HEK293 (cell line): ENCODE results near the gene CEP68.

Experiments
- CTCF ChIA-PET: fragments of 350-600 bp; formaldehyde crosslinking; extraction: SDS; loops from one replicate; lab custom pipeline; 2021; ENCODE audit warnings: antibody characterized with exemption; lab: Yijun Ruan, JAX
- POLR2A ChIA-PET: fragments of 300-600 bp; formaldehyde crosslinking; extraction: SDS; loops from one replicate; lab custom pipeline; 2020; ENCODE audit warnings: antibody characterized with exemption, inconsistent platforms; lab: Yijun Ruan, JAX
- H3K27ac ChIP-seq: fragments of 200-500 bp; sonication (Bioruptor generic); 2 replicates; pipeline ENCODE4 v1.5.1; 2014; ENCODE audit warnings: low read depth, low read length, control low read depth, inconsistent platforms; ENCODE audit errors: extremely low read depth
- H3K36me3 ChIP-seq, 2 experiments: fragments of 200-500 bp in 1 of 2; sonication (Bioruptor generic) in 1 of 2; 1 replicate in 1 of 2; 2 replicates in 1 of 2; pipeline ENCODE4 v1.5.1; 2014 to 2017; ENCODE audit warnings: inconsistent platforms in 2 of 2, low read length in 2 of 2; ENCODE audit not compliant: control insufficient read depth in 2 of 2, insufficient read depth in 1 of 2
- H3K4me1 ChIP-seq: fragments of 200-500 bp; sonication (Bioruptor generic); 2 replicates; pipeline ENCODE4 v1.5.1; 2014; ENCODE audit warnings: mild to moderate bottlenecking, low read length, inconsistent platforms; ENCODE audit not compliant: control insufficient read depth, insufficient read depth
- H3K4me3 ChIP-seq: 2 replicates; pipeline ENCODE4 v1.5.1; 2011; ENCODE audit warnings: low read depth, mild to moderate bottlenecking, control low read depth, low read length, moderate library complexity
- H3K9me3 ChIP-seq: fragments of 200-500 bp; sonication (Bioruptor generic); 2 replicates; pipeline ENCODE4 v1.5.1; 2014; ENCODE audit warnings: low read depth, low read length, inconsistent platforms; ENCODE audit not compliant: control insufficient read depth, insufficient read depth
- BCL6B ChIP-seq: fragments of 450-650 bp; formaldehyde crosslinking; IDR thresholded peaks from 2 replicates; pipeline ENCODE4 v1.5.1; 2017; ENCODE audit warnings: missing biosample characterization, missing genetic modification characterization
- ELK4 ChIP-seq: IDR thresholded peaks from 2 replicates; pipeline ENCODE4 v1.6.1; 2011; ENCODE audit warnings: mild to moderate bottlenecking, low read depth, low read length, borderline replicate concordance
- KLF8 ChIP-seq: fragments of 450-650 bp; formaldehyde crosslinking; IDR thresholded peaks from 2 replicates; pipeline ENCODE4 v1.5.1; 2016; ENCODE audit warnings: missing biosample characterization, missing genetic modification characterization
- SETDB1 ChIP-seq: IDR thresholded peaks from one replicate; pipeline ENCODE4 v1.6.1; 2017; ENCODE audit warnings: mild to moderate bottlenecking, low read length, moderate library complexity, mixed read lengths; ENCODE audit not compliant: insufficient read length
- SP3 ChIP-seq: fragments of 450-650 bp; formaldehyde crosslinking; IDR thresholded peaks from 2 replicates; pipeline ENCODE4 v1.5.1; 2016; ENCODE audit warnings: missing biosample characterization, missing genetic modification characterization
- WT1 ChIP-seq: fragments of 450-650 bp; formaldehyde crosslinking; IDR thresholded peaks from 2 replicates; pipeline ENCODE4 v1.5.1; 2016; ENCODE audit warnings: missing biosample characterization, missing genetic modification characterization
- ZFP41 ChIP-seq: fragments of 450-650 bp; formaldehyde crosslinking; IDR thresholded peaks from 2 replicates; pipeline ENCODE4 v1.5.1; 2016; ENCODE audit warnings: missing biosample characterization, missing genetic modification characterization, borderline replicate concordance
- ZNF133 ChIP-seq: fragments of 450-650 bp; formaldehyde crosslinking; IDR thresholded peaks from 2 replicates; pipeline ENCODE4 v1.5.1; 2016; ENCODE audit warnings: missing biosample characterization, missing genetic modification characterization
- ZNF324 ChIP-seq: fragments of 450-650 bp; formaldehyde crosslinking; IDR thresholded peaks from 2 replicates; pipeline ENCODE4 v1.5.1; 2016; ENCODE audit warnings: missing biosample characterization, missing genetic modification characterization
- ZNF362 ChIP-seq: fragments of 450-650 bp; formaldehyde crosslinking; IDR thresholded peaks from 2 replicates; pipeline ENCODE4 v1.5.1; 2016; ENCODE audit warnings: missing biosample characterization, missing genetic modification characterization
- ZNF37A ChIP-seq: fragments of 450-650 bp; IDR thresholded peaks from 2 replicates; pipeline ENCODE4 v1.5.1; 2018; ENCODE audit warnings: missing biosample characterization, missing genetic modification characterization
- ZNF510 ChIP-seq: fragments of 450-650 bp; formaldehyde crosslinking; IDR thresholded peaks from 2 replicates; pipeline ENCODE4 v1.5.1; 2018; ENCODE audit warnings: mild to moderate bottlenecking, missing genetic modification characterization, missing biosample characterization; ENCODE audit not compliant: insufficient replicate concordance
- ZNF560 ChIP-seq: fragments of 450-650 bp; formaldehyde crosslinking; IDR thresholded peaks from 2 replicates; pipeline ENCODE4 v1.5.1; 2017; ENCODE audit warnings: missing biosample characterization, missing genetic modification characterization, borderline replicate concordance
- ZNF624 ChIP-seq: fragments of 450-650 bp; formaldehyde crosslinking; IDR thresholded peaks from 2 replicates; pipeline ENCODE4 v1.5.1; 2017; ENCODE audit warnings: missing biosample characterization, missing genetic modification characterization
- TF ChIP-seq, protein P1 (sequence below): fragments of 450-650 bp; formaldehyde crosslinking; IDR thresholded peaks from 2 replicates; pipeline ENCODE4 v1.5.1; 2016; ENCODE audit warnings: missing biosample characterization, missing genetic modification characterization, borderline replicate concordance
- TF ChIP-seq, protein P2 (sequence below): fragments of 450-650 bp; formaldehyde crosslinking; IDR thresholded peaks from 2 replicates; pipeline ENCODE4 v1.5.1; 2017; ENCODE audit warnings: missing biosample characterization, mild to moderate bottlenecking, missing genetic modification characterization, moderate library complexity

Gene CEP68

DNA sequence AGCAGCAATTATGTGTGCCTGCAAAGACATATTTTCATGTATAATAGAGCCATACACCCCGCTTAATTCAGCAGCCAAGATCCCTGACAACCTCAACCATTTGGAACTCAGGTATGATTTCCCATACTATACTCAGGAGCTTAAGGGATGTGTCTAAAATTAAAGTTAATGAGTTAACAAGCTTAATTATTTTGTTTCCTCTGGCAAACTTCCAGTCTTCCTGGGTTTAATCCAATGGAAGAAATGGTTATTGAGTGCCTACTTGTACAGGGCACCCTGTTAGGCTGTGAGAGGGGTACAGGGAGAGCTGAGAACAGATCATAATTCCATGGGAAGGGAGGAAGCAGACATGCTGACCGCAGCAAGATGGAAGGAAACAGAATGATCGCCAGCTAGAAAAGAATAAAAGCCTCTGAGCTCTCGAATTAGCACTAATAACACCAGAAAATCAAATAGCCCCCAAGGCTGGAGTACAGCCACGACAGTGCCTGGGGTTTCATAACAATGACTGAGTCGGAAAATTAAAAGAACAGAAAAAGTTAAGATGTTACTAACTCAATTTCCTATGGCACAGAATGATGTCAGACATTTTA, 20.8 kb upstream of the CEP68 start:
- peaks cover 12 to 14% of the 10 kb centered on the region in 2 experiments; a peak in 2 of 3 replicates for H3K36me3 ChIP-seq
- TF ChIP-seq ZNF560 (tag by site-specific recombination) (no peak), ZNF324 (tag by site-specific recombination) (no peak), ZNF510 (tag by site-specific recombination) (no peak), WT1 (tag by site-specific recombination) (no peak), SP3 (tag by site-specific recombination) (no peak), ZFP41 (no peak), ZNF362 (tag by site-specific recombination) (no peak), BCL6B (no peak), KLF8 (no peak)
- TF ChIP-seq, protein P1, sequence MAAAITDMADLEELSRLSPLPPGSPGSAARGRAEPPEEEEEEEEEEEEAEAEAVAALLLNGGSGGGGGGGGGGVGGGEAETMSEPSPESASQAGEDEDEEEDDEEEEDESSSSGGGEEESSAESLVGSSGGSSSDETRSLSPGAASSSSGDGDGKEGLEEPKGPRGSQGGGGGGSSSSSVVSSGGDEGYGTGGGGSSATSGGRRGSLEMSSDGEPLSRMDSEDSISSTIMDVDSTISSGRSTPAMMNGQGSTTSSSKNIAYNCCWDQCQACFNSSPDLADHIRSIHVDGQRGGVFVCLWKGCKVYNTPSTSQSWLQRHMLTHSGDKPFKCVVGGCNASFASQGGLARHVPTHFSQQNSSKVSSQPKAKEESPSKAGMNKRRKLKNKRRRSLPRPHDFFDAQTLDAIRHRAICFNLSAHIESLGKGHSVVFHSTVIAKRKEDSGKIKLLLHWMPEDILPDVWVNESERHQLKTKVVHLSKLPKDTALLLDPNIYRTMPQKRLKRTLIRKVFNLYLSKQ: no peak
- TF ChIP-seq, protein P2, sequence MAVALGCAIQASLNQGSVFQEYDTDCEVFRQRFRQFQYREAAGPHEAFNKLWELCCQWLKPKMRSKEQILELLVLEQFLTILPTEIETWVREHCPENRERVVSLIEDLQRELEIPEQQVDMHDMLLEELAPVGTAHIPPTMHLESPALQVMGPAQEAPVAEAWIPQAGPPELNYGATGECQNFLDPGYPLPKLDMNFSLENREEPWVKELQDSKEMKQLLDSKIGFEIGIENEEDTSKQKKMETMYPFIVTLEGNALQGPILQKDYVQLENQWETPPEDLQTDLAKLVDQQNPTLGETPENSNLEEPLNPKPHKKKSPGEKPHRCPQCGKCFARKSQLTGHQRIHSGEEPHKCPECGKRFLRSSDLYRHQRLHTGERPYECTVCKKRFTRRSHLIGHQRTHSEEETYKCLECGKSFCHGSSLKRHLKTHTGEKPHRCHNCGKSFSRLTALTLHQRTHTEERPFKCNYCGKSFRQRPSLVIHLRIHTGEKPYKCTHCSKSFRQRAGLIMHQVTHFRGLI (tag by site-specific recombination): no peak
- ChIA-PET POLR2A (no interaction called here), CTCF (interaction anchor here (0.6 to 2.9 kb wide), 2 partner anchors 78 to 118 kb away, joined by 3 to 13 read pairs; no protein-coding TSS in a partner anchor)
- no peak overlapping the region for H3K27ac ChIP-seq
- H3K4me1 ChIP-seq: peaks cover 9% of the 10 kb centered on the region
- H3K9me3 ChIP-seq: no peaks in the 10 kb centered on the region
- no peak overlapping the region for H3K4me3 ChIP-seq

DNA sequence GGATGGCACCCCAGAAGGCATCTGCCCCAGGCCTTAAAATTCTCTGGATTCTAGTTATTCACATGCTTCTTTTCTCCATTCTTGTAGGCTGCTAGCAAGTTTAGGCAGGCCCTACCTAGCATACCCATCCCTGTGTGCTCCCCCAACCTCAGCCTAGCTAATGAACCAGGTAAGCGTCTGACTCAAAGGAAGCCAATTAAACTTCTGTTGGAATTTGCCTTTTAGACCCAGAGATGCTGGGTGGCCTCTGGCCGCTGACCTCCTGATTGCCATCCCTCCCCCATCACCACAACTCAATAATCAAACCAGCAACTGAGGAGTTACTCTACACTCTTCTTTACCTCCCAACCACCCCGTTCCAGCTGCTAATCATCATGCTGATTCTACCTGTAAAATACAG, 19.0 kb upstream of the CEP68 start:
- Histone ChIP-seq H3K9me3 (no peaks in the 10 kb centered on the region), H3K36me3 (peaks cover 8 to 14% of the 10 kb centered on the region in 2 experiments; a peak in 2 of 3 replicates), H3K4me3 (no peak overlapping the region), H3K4me1 (peaks cover 4% of the 10 kb centered on the region), H3K27ac (no peak overlapping the region)
- no peak for TF ChIP-seq SETDB1
- no peak for TF ChIP-seq ELK4
- TF ChIP-seq ZNF37A (tag by site-specific recombination): no peak
- TF ChIP-seq ZNF133 (tag by site-specific recombination): peak; percentile 71
- TF ChIP-seq ZNF624 (tag by site-specific recombination): no peak
- CTCF ChIA-PET: interaction anchor here (0.6 to 0.9 kb wide), 4 partner anchors 15 to 230 kb away, joined by 3 to 4 read pairs (median 3); no protein-coding TSS in a partner anchor
- POLR2A ChIA-PET: no interaction called here
